NCI-H2196 treated with DMSO at 0.1 percent for 48 hours (cell line): ENCODE data around the gene B3GLCT.
A peak's percentile ranks its signal among the peaks of the same experiment; 100 is the strongest.
"Not testable (repeated sequence)": the region's sequence is repeated elsewhere in the genome, so short reads cannot be mapped to it uniquely, and the experiment has no call there.

Experiments used
- DNase-seq: peaks from one replicate; lab custom pipeline; 2025; ENCODE audit not compliant: unreplicated experiment; lab: John Stamatoyannopoulos, UW

Gene B3GLCT

GRCh38 chr13:31182987-31183386, 16.8 kb upstream of the B3GLCT start:
- no peak for DNase-seq

GRCh38 chr13:31184451-31184850, 15.3 kb upstream of the B3GLCT start:
- no peak for DNase-seq

DNA sequence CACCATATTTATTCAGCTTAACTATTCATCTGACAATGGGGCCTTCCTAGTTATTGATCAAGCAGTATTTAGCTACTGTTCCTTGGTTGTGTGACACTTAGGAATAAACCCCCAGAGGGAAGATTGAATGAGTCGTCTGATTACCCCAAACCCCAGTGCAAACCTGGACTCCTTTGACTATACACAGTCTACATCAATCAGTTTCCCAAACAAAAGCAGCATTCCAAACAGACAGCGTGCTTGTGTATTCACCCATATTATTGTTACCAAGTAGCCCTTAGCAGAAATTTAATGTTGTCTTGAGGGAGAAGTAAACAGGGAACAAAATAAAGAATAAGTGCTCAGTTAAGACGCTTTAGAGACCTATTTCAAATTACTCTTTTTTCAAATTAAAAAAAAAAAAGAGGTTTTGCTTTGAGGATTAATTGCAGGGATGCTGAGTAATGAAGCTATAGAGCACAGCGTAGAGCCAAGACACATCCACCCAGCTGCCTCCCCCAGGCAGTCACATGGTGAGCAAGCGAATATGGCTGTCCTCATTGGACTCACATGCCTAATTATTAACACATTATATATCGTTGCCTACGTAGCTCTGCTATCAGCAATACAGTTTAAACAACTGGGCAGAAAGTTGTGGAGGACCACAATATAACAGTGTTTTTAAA, 14.7 kb upstream of the B3GLCT start:
- DNase-seq: no peak

DNA sequence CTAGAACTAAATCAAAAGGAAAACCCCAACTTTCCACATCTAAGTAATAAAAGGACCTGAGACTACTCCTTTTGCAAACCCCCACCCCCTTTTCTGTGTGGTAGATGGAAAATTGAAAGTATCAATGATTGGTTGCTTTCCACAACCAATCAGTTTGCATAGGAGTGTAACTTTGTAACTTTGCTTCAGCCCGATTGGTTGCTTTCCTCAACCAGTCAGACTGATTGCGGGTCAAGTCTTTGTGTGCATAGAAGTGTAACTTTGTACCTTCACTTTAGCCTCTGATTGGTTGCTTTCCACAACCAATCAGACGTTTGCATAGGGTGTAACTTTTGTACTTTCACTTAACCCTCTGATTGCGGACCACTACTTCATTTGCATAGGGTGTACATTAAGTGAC, 8.0 kb upstream of the B3GLCT start:
- no peak for DNase-seq

GRCh38 chr13:31192306-31192705, 7.5 kb upstream of the B3GLCT start:
- DNase-seq: no peak

- no peak for DNase-seq
Observed at GRCh38 chr13:31195616-31196015, 4.2 kb upstream of the B3GLCT start.

GRCh38 chr13:31196992-31197391, 2.8 kb upstream of the B3GLCT start:
- no peak for DNase-seq

DNA sequence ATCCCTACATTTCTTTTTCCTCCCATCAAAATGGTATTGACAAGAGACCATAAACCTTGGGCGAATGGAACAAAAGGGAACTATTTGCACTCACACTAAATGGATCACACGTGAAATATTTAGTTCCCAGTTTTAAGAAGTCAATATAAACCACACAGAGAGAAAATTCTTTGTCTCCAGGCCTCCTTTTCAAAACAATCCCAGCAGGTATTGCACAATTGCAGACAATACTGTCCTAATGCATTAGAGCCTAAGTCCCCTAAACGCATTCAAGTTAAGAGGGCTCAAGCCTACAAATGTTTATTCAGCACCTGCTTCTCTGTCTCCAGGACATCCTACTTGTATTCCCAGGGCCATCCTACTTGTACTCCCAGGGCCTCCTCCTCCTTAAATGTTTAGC, 1.3 kb upstream of the B3GLCT start:
- DNase-seq: no peak

GRCh38 chr13:31199527-31199848, 287 bp upstream of the B3GLCT start:
- DNase-seq: no peak

GRCh38 chr13:31200637-31200971, 829 bp downstream of the B3GLCT start:
- DNase-seq: no peak

GRCh38 chr13:31201341-31202031, 1.7 kb downstream of the B3GLCT start:
- DNase-seq: no peak

GRCh38 chr13:31204592-31204991, 4.8 kb downstream of the B3GLCT start:
- no peak for DNase-seq

DNA sequence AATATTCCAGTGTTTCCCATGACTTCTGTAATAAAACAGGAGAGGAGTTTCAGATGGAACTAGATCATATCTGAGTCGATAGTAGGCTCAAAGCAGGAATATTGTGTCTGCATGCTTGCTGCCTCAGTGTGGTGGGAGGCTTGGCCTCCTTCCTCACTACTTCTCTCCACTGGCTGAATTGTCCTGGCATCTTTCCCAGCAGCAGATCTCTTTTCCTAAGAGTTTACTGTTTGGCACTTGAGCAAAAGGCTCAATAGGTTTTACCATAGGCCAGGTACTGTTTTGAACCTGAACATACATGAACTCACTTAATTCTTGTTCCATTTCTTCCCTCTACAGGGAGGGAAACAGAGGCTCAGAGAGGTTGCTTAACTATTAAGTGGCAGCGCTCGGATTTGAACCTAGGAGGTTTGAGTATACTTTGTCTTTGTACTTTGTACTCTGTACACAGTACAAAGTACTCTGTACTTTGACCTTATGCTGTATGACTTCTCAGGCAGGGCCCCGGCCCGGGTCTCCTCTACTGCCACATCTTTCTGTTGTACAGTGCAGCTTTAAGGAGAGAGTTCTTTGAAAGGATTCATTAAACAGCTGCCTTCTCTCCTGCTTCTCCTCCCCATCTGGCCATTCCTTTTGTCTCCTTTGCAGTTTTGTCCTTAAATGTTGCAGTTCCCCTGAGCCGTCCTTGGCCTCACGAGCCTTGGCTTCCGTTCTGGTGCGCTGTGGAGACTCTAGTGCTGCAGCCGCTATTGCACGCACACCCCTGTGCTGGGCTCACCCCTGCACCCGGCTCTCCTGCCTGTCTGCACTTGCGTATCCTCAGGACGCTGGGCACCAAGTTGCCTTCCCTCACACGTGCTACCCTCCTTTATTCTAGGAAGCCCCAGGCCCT, 8.1 kb downstream of the B3GLCT start:
- no peak for DNase-seq

- no peak for DNase-seq
Observed at GRCh38 chr13:31208559-31209122, 8.9 kb downstream of the B3GLCT start.

DNA sequence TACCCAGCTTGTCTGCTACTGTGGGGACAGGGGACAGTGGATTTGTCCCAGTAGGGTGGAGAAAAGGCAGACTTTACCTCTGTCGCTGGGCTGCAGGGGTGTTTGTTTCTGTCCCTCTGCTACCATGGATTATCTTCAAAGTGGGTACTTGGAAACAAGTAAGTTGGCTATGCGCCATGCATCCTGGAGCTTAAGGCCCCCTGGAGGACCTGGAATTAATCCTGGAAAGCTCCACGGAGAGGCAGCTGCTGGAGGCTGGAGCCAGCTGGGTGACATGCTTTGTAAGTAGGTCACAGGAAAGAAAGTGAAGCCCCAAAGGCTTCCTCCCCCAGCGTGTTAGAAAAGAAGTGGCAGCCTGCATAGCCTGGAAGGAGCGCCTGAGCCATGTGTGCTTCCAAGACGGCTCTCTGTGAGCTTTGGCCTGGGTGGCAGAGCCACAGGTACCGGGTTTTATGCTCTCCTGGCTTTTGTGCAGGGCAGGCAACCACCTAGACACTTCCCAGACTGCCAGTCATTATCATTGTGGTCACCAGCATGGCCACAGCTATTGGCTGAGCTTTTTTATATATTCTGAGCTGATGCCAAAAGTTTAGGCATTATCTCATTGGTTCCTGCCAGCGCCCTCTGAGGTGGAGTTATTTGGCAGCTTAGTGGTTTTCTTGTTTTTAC, 9.5 kb downstream of the B3GLCT start:
- DNase-seq: peak; percentile 37

- DNase-seq: no peak
Observed at GRCh38 chr13:31209841-31210210, 10.1 kb downstream of the B3GLCT start.

- no peak for DNase-seq
Observed at GRCh38 chr13:31213651-31214289, 14.0 kb downstream of the B3GLCT start.

GRCh38 chr13:31214435-31214834, 14.7 kb downstream of the B3GLCT start:
- DNase-seq: no peak

DNA sequence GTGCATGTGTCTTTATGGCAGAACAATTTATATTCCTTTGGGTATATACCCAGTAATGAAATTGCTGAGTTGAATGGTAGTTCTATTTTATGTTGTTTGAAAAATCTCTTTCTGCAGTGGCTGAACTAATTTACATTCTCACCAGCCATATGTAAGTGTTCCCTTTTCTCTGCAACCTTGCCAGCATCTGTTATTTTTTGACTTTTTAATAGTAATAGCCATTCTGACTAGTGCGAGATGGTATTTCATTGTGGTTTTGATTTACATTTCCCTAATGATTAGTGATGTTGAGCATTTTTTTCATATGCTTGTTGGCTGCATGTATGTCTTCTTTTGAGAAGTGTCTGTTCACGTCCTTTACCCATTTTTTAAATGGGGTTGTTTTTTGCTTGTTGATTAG, 17.1 kb downstream of the B3GLCT start:
- DNase-seq: not testable (repeated sequence)

DNA sequence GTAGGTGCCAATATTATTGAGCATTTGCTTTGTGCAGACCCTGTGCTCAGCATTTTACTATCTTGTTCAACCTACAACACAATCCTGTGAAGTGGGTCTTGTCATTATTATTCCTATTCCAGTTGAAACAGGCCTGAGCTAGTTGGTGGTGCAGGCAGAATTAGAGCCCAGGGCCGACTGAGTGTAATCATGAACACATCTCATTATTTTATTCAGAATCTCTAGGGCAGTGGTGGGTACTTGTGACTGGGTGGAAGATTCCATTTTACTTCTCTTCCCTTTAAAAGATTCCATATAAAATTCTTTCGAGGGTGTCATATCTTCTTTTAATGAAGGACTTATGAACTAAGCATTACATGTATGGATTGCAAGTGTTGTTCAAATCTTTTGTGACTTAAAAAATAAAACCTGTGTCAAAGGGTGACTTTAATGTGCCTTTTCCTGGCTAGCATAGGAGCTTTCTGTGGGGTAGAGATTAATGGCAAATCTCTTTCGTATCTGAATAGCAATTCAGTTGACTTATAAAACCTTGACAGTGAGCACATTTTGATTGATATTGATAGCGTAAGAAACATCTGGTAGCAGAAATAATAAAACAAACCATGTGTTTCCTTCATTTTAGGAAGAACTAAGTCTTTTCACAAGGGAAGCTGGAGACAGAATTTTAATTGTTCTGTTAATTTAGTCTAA, 20.3 kb downstream of the B3GLCT start:
- no peak for DNase-seq
